Ovary (tissue), 9 donors: ENCODE results near the gene ZNRF1. TPM values are rescaled to one million over a fixed set of nuclear protein-coding genes. Genes with fewer than 3 reads are reported as not detected.
"Not testable (repeated sequence)": the region's sequence is repeated elsewhere in the genome, so short reads cannot be mapped to it uniquely, and the experiment has no call there.

Experiments used
- DNase-seq, 5 donors: peaks; one replicate each; pipeline ENCODE4 v3.0.0-alpha.2; 2019 to 2020
- H3K27ac ChIP-seq, 2 donors: fragments of 200-600 bp; one replicate each; pipeline versions ENCODE4 v1.5.1 to v1.8.0; 2019 to 2022
- H3K27me3 ChIP-seq: fragments of 200-600 bp; one replicate; pipeline ENCODE4 v1.8.0; 2022
- H3K36me3 ChIP-seq: fragments of 200-600 bp; sonication (generic); one replicate; pipeline ENCODE4 v1.5.1; 2019
- H3K4me1 ChIP-seq: one replicate; pipeline ENCODE4 v1.8.1; 2013; ENCODE audit warnings: mild to moderate bottlenecking, moderate library complexity; ENCODE audit not compliant: insufficient read depth
- H3K4me3 ChIP-seq: fragments of 200-600 bp; sonication (generic); one replicate; pipeline ENCODE4 v1.5.1; 2017
- H3K9me3 ChIP-seq, 2 donors: fragments of 200-600 bp in 1 of 2; sonication (generic) in 1 of 2; one replicate each; pipeline versions ENCODE4 v1.5.1 to v1.8.1; 2013 to 2019; ENCODE audit warnings: mild to moderate bottlenecking in 1 of 2, moderate library complexity in 1 of 2
- CTCF ChIP-seq, 3 donors: fragments of 450-650 bp in 2 of 3; fragments of 200-600 bp in 1 of 3; IDR thresholded peaks; one replicate each; pipeline versions ENCODE4 v1.5.1 to v1.8.0; 2016 to 2022; ENCODE audit warnings: antibody characterized with exemption in 3 of 3, mild to moderate bottlenecking in 1 of 3
- EP300 ChIP-seq: sonication (generic); formaldehyde crosslinking; IDR thresholded peaks from one replicate; pipeline ENCODE4 v1.6.1; 2017; ENCODE audit warnings: antibody characterized with exemption
- POLR2A ChIP-seq: fragments of 450-650 bp; IDR thresholded peaks from one replicate; pipeline ENCODE4 v1.6.1; 2017; ENCODE audit warnings: antibody characterized with exemption, mild to moderate bottlenecking, moderate library complexity
- WGBS, 3 donors: extraction: QIAGEN DNeasy Blood & Tissue Kit in 1 of 3; methylation state at CpG; one replicate each; pipeline versions ENCODE4 v1.1.5 to v1.1.7; 2013 to 2017; 5-methylcytosine and 5-hydroxymethylcytosine counted together
- intact Hi-C, 4 donors: fragments of 100-400 bp; cut with DNase I; formaldehyde crosslinking; loops; one replicate each; pipeline versions ENCODE4 v1.11.0 to v1.15.1; 2022 to 2023
- polyA plus RNA-seq, 2 donors: library from polyadenylated mRNA; stranded (reverse); fragments of 200-250 nt in 1 of 2; fragments of 350-450 nt in 1 of 2; fragmentation: Illumina TruSeq in 1 of 2; extraction: RNeasy Lipid Tissue Mini Kit (QIAGEN cat#74804) in 1 of 2; gene quantifications; one replicate each; pipeline ENCODE4 v1.2.3, GENCODE V29; 2013 to 2014
- total RNA-seq, 7 donors: library from RNA; depleted of rRNA in 2 of 7; stranded (reverse); fragments of >200 nt in 2 of 7; fragmentation: NEBNext Ultra II Directional in 3 of 7; extraction: Animal tissue kit (Norgen Biotek cat#: 25700) in 3 of 7; gene quantifications; one replicate each; pipeline versions ENCODE4 v1.1.0 to v1.2.4, GENCODE V29; 2016 to 2023
- donor health status: DM: no; HTN: no; CAD: no; lungs with moderate emphysema.
- donor health status: DM: no; HTN: no; CAD: no.
- donor health status: Bipolar disorder and iron deficiency.
- donor health status: DM: yes; HTN: yes; CAD: no.
- donor health status: DM: no; HTN: no; CAD: no.
- donor health status: DM: yes; HTN: yes; CAD: no.

ZNRF1 gene
- total and polyA plus RNA-seq, 9 donors: 10.8 to 27.9 (median 24.3) TPM

DNA sequence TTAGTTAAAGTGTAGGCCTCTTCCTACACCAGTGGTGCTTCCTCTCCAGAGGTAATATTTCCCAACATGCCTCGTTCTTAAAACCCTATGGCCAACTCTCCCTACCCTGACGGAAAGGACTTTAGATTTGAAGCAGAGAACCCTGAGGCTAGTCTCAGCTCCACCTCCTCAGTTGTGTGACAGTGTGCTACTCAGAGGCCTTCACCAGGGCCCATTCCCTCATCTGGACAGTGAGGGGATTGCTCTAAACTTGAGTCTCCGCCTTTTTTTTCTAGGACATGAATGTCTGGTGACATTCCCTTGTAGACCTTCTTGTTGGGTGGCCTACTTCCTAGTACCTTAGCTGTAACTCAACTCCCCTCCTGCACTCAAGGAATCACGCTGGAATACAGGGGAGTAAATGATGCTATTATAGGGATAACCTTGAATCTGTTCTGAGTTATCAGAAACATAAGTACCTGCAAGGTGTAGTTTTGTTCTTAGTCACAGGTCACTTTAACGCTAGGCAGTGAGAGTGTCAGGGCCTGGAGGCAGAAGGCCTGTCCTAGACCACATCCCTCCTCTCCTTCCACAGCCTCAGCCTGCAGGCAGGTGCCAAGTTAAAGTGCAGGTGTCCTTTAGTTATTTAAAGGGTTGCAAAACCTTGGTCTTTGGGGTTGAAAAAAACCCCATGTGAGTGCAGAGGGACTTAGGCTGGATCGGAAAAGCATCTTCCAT, 90.8 kb downstream of the ZNRF1 start:
- intact Hi-C loops: no loop called here
- Histone ChIP-seq H3K4me3 (no peak overlapping the region), H3K4me1 (peaks cover 14% of the 10 kb centered on the region), H3K27ac (no peak overlapping the region), H3K27me3 (no peaks in the 10 kb centered on the region), H3K36me3 (no peaks in the 10 kb centered on the region), H3K9me3 (no peaks in the 10 kb centered on the region)
- no peak for DNase-seq
- TF ChIP-seq EP300 (no peak), POLR2A (no peak)
- WGBS, 3 donors: 78 to 81% (median 79%) methylated on average over 6 of the region's 6 CpGs

DNA sequence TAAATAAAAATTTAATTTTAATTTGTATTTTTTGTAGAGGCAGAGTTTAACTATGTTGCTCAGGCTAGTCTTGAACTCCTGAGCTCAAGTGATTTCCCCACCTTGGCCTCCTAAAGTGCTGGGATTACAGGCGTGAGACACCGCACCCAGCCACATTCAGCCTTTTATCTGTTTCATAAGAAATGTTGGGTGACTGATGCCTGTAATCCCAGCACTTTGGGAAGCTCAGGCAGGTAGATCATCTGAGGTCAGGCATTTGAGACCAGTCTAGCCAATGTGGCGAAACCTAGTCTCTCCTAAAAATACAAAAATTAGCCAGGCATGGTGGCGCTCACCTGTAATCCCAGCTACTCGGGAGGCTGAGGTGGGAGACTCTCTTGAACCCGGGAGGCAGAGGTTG, 92.1 kb downstream of the ZNRF1 start:
- H3K36me3 ChIP-seq, H3K4me3 ChIP-seq, H3K27ac ChIP-seq, intact Hi-C loops, DNase-seq, H3K9me3 ChIP-seq, H3K27me3 ChIP-seq: not testable (repeated sequence)
- whole genome bisulfite sequencing, 3 donors: 78 to 98% (median 80%) methylated on average over 6 of the region's 6 CpGs
- H3K4me1 ChIP-seq: peaks cover 14% of the 10 kb centered on the region

GRCh38 chr16:75091619-75092018, 92.8 kb downstream of the ZNRF1 start:
- H3K36me3 ChIP-seq, H3K9me3 ChIP-seq, H3K27me3 ChIP-seq, H3K4me3 ChIP-seq, H3K27ac ChIP-seq, intact Hi-C loops, DNase-seq: not testable (repeated sequence)
- H3K4me1 ChIP-seq: peaks cover 13% of the 10 kb centered on the region
- WGBS, 3 donors: 30 to 43% (median 33%) methylated on average over 3 of the region's 3 CpGs

DNA sequence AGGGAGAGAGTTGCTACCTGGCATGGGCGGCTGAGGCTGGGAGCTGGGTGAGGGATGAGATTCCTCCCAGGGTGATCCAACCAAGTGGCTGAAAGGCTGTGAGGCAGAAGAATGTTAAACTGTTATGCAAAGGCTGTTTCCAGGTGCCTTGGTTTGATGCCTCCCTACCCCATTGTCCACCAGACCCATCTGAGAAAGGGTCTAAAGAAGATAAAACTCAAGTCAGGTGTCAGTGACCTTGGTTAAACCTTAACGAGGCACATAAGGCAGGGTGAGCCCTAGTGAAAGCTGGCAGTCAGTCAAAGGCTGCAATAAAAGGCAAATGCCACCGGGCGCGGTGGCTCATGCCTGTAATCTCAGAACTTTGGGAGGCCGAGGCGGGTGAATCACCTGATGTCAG, 94.0 kb downstream of the ZNRF1 start:
- WGBS, 3 donors: 73 to 87% (median 74%) methylated on average over 7 of the region's 7 CpGs

GRCh38 chr16:75093598-75094540, 95.0 kb downstream of the ZNRF1 start:
- Histone ChIP-seq H3K27me3 (no peaks in the 10 kb centered on the region), H3K4me1 (peaks cover 11% of the 10 kb centered on the region), H3K36me3 (no peaks in the 10 kb centered on the region), H3K9me3 (no peaks in the 10 kb centered on the region), H3K27ac (no peak overlapping the region), H3K4me3 (no peak overlapping the region)
- no peak for TF ChIP-seq CTCF (IDR thresholded peaks at IDR 0.05)
- no peak for TF ChIP-seq EP300
- intact Hi-C loops: no loop called here
- no peak for DNase-seq
- WGBS, 3 donors: 86 to 90% (median 89%) methylated on average over 23 of the region's 23 CpGs

More for the DNA sequence above, 94.0 kb downstream of the ZNRF1 start:
- no peak for DNase-seq
- Histone ChIP-seq H3K4me3 (no peak overlapping the region), H3K36me3 (no peaks in the 10 kb centered on the region), H3K27ac (no peak overlapping the region), H3K4me1 (peaks cover 3% of the 10 kb centered on the region), H3K9me3 (no peaks in the 10 kb centered on the region), H3K27me3 (no peaks in the 10 kb centered on the region)
- TF ChIP-seq CTCF (IDR thresholded peaks at IDR 0.05) (no peak), EP300 (no peak), POLR2A (no peak)
- intact Hi-C loops: no loop called here
